ENCODE results near the gene MCTP1.

DNA sequence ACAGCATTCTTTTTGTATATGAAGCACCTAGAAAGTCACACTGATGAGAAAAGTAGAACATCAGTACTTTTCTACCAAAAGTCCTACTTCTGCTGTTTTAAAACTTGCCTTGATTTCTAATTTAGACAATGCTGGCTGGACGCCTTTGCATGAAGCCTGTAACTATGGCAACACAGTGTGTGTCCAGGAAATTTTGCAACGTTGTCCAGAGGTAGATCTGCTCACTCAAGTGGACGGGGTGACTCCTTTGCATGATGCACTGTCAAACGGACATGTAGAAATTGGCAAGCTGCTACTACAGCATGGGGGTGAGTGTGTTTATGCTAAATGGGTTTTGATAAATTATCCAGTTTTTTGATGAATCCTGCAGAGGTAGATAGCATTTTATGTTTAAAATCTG is 592.9 kb downstream of the MCTP1 start:
- TF ChIP-seq, protein P1, sequence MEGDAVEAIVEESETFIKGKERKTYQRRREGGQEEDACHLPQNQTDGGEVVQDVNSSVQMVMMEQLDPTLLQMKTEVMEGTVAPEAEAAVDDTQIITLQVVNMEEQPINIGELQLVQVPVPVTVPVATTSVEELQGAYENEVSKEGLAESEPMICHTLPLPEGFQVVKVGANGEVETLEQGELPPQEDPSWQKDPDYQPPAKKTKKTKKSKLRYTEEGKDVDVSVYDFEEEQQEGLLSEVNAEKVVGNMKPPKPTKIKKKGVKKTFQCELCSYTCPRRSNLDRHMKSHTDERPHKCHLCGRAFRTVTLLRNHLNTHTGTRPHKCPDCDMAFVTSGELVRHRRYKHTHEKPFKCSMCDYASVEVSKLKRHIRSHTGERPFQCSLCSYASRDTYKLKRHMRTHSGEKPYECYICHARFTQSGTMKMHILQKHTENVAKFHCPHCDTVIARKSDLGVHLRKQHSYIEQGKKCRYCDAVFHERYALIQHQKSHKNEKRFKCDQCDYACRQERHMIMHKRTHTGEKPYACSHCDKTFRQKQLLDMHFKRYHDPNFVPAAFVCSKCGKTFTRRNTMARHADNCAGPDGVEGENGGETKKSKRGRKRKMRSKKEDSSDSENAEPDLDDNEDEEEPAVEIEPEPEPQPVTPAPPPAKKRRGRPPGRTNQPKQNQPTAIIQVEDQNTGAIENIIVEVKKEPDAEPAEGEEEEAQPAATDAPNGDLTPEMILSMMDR (conservative IDR thresholded peaks at IDR 0.05; ENCODE audit: low read depth, low read length), result no peak
- TF ChIP-seq EZH2phosphoT487 (IDR thresholded peaks at IDR 0.05; ENCODE audit: borderline replicate concordance, low read length), result no peak
- no peak for TF ChIP-seq EZH2 (IDR thresholded peaks at IDR 0.05; ENCODE audit: low read length, unreplicated experiment)
